HG03378 (cell line): Measurements from ENCODE around the gene IGIP.
"Not testable (repeated sequence)": the region's sequence is repeated elsewhere in the genome, so short reads cannot be mapped to it uniquely, and the experiment has no call there.

ENCODE experiments used
- ATAC-seq: cut with Tn5 transposase; IDR thresholded peaks from one replicate; pipeline ENCODE4 v1.9.1; 2021; ENCODE audit warnings: mild to moderate bottlenecking, moderate library complexity; ENCODE audit not compliant: unreplicated experiment

IGIP gene

GRCh38 chr5:140140435-140140834 lies 14.7 kb downstream of the IGIP start:
- ATAC-seq, result no peak

- ATAC-seq, result no peak
Measured at GRCh38 chr5:140141241-140141640, 15.5 kb downstream of the IGIP start.

GRCh38 chr5:140142246-140142645 lies 16.5 kb downstream of the IGIP start:
- no peak for ATAC-seq

- no peak for ATAC-seq
Measured at GRCh38 chr5:140142856-140143255, 17.1 kb downstream of the IGIP start.

- ATAC-seq, result no peak
Measured at GRCh38 chr5:140143521-140144258, 18.0 kb downstream of the IGIP start.

- no peak for ATAC-seq
Measured at GRCh38 chr5:140145256-140145655, 19.5 kb downstream of the IGIP start.

- no peak for ATAC-seq
Measured at GRCh38 chr5:140145818-140146522, 20.2 kb downstream of the IGIP start.

- ATAC-seq, result no peak
Measured at GRCh38 chr5:140146523-140146842, 20.7 kb downstream of the IGIP start.

- ATAC-seq, result no peak
Measured at GRCh38 chr5:140147460-140147859, 21.7 kb downstream of the IGIP start.

GRCh38 chr5:140148508-140148907 lies 22.8 kb downstream of the IGIP start:
- ATAC-seq, result no peak

- no peak for ATAC-seq
Measured at GRCh38 chr5:140150201-140150600, 24.5 kb downstream of the IGIP start.

GRCh38 chr5:140151144-140152021 lies 25.6 kb downstream of the IGIP start:
- ATAC-seq, result no peak

GRCh38 chr5:140152022-140152999 lies 26.6 kb downstream of the IGIP start:
- ATAC-seq, result no peak

- ATAC-seq, result no peak
Measured at GRCh38 chr5:140153255-140153654, 27.5 kb downstream of the IGIP start.

- ATAC-seq, result no peak
Measured at GRCh38 chr5:140153905-140154304, 28.2 kb downstream of the IGIP start.

- not testable (repeated sequence) for ATAC-seq
Measured at GRCh38 chr5:140154710-140155381, 29.1 kb downstream of the IGIP start.

GRCh38 chr5:140157032-140157781 lies 31.5 kb downstream of the IGIP start:
- ATAC-seq, result peak; percentile 89

- ATAC-seq, result no peak
Measured at GRCh38 chr5:140159014-140159927, 33.5 kb downstream of the IGIP start.
